GM23338 (cell line): ENCODE measurements around the gene KLKB1. TPM values are rescaled to one million over a fixed set of nuclear protein-coding genes. Genes with fewer than 3 reads are reported as not detected.
A peak's percentile ranks its signal among the peaks of the same experiment; 100 is the strongest.

Experiments
- ATAC-seq: fragments of 200-7000 bp; cut with Tn5 transposase; 3 replicates; pipeline ENCODE4 v1.9.1; 2020
- DNase-seq: peaks from one replicate; pipeline ENCODE4 v3.0.0-alpha.2; 2015; ENCODE audit warnings: low spot score
- H2AFZ ChIP-seq: fragments of 200-600 bp; sonication (generic); 2 replicates; pipeline ENCODE4 v1.8.0; 2016; ENCODE audit warnings: antibody characterized with exemption, mild to moderate bottlenecking, moderate library complexity
- H3F3A ChIP-seq: fragments of 200-600 bp; sonication (generic); replicated peaks from 2 replicates; pipeline ENCODE4 v1.8.0; 2017; ENCODE audit warnings: antibody characterized with exemption, mixed run types, low read depth
- H3K27ac ChIP-seq: fragments of 200-600 bp; sonication (generic); 2 replicates; pipeline ENCODE4 v1.6.1; 2016; ENCODE audit warnings: low read depth
- H3K27me3 ChIP-seq: fragments of 200-600 bp; sonication (generic); 2 replicates; pipeline ENCODE4 v1.8.0; 2016; ENCODE audit warnings: mild to moderate bottlenecking, mixed run types, moderate library complexity; ENCODE audit not compliant: insufficient read depth
- H3K36me3 ChIP-seq: fragments of 200-600 bp; sonication (generic); 2 replicates; pipeline ENCODE4 v1.8.0; 2016; ENCODE audit warnings: mild to moderate bottlenecking; ENCODE audit not compliant: insufficient read depth
- H3K4me1 ChIP-seq: fragments of 200-600 bp; sonication (generic); 2 replicates; pipeline ENCODE4 v1.8.0; 2016; ENCODE audit warnings: mild to moderate bottlenecking, moderate library complexity; ENCODE audit not compliant: insufficient read depth
- H3K4me2 ChIP-seq: fragments of 200-600 bp; sonication (generic); 2 replicates; pipeline ENCODE4 v1.7.1; 2017; ENCODE audit warnings: mixed run types
- H3K4me3 ChIP-seq: fragments of 200-600 bp; sonication (generic); 2 replicates; pipeline ENCODE4 v1.6.1; 2016; ENCODE audit warnings: mixed run types
- H3K79me2 ChIP-seq: fragments of 200-600 bp; sonication (generic); replicated peaks from 2 replicates; pipeline ENCODE4 v1.8.0; 2017; ENCODE audit warnings: mild to moderate bottlenecking; ENCODE audit not compliant: insufficient read depth
- H3K9me2 ChIP-seq: fragments of 200-600 bp; sonication (generic); 2 replicates; pipeline ENCODE4 v1.8.0; 2017; ENCODE audit not compliant: insufficient read depth
- H4K20me1 ChIP-seq: fragments of 200-600 bp; sonication (generic); replicated peaks from 2 replicates; pipeline ENCODE4 v1.8.0; 2017; ENCODE audit warnings: mild to moderate bottlenecking; ENCODE audit not compliant: insufficient read depth
- H3K27ac Mint-ChIP-seq: 2 replicates; pipeline ENCODE4 v1.8.0; 2020; ENCODE audit warnings: inconsistent platforms, mild to moderate bottlenecking, moderate library complexity, mixed read lengths
- H3K27me3 Mint-ChIP-seq: 3 replicates; pipeline ENCODE4 v1.8.0; 2022; ENCODE audit warnings: low read depth, mild to moderate bottlenecking, moderate library complexity, mixed read lengths, inconsistent platforms; ENCODE audit not compliant: insufficient read depth, poor library complexity
- H3K36me3 Mint-ChIP-seq: 3 replicates; pipeline ENCODE4 v1.8.0; 2021; ENCODE audit warnings: low read depth, mild to moderate bottlenecking, inconsistent platforms, moderate library complexity, mixed read lengths
- H3K4me1 Mint-ChIP-seq: 3 replicates; pipeline ENCODE4 v1.8.0; 2020; ENCODE audit warnings: mild to moderate bottlenecking, inconsistent platforms, mixed read lengths
- H3K4me3 Mint-ChIP-seq: 3 replicates; pipeline ENCODE4 v1.8.0; 2021; ENCODE audit warnings: moderate library complexity, mild to moderate bottlenecking, inconsistent platforms, mixed read lengths
- H3K9me3 Mint-ChIP-seq: 3 replicates; pipeline ENCODE4 v1.8.0; 2020; ENCODE audit warnings: moderate library complexity, mild to moderate bottlenecking, inconsistent platforms, mixed read lengths
- CREB1 ChIP-seq: fragments of 250-450 bp; sonication (Bioruptor Pico); IDR thresholded peaks from 2 replicates; pipeline ENCODE4 v1.5.0; 2020; ENCODE audit warnings: low read depth, mild to moderate bottlenecking, moderate library complexity
- EZH2 ChIP-seq: fragments of 200-600 bp; sonication (generic); IDR thresholded peaks from one replicate; pipeline ENCODE4 v1.8.0; 2017; ENCODE audit warnings: antibody characterized with exemption, mild to moderate bottlenecking, low read depth; ENCODE audit not compliant: unreplicated experiment
- JUNB ChIP-seq: IDR thresholded peaks from one replicate; pipeline ENCODE4 v1.6.1; 2016; ENCODE audit warnings: antibody characterized with exemption; ENCODE audit not compliant: unreplicated experiment
- NANOG ChIP-seq: IDR thresholded peaks from 2 replicates; pipeline ENCODE4 v1.6.1; 2016; ENCODE audit warnings: antibody characterized with exemption, borderline replicate concordance
- STAT1 ChIP-seq: IDR thresholded peaks from one replicate; pipeline ENCODE4 v1.6.1; 2016; ENCODE audit warnings: antibody characterized with exemption; ENCODE audit not compliant: unreplicated experiment
- ZNF331 ChIP-seq: fragments of 250-450 bp; sonication (Bioruptor Pico); IDR thresholded peaks from 2 replicates; pipeline ENCODE4 v1.5.0; 2020; ENCODE audit warnings: low read depth, mild to moderate bottlenecking, moderate library complexity
- polyA plus RNA-seq: library from polyadenylated mRNA; unstranded; fragments of >200 nt; fragmentation: Nextera tagmentation; extraction: Ambion mirVana; gene quantifications from 2 replicates; pipeline ENCODE4 v1.2.1, GENCODE V29; 2016
- total RNA-seq: library from RNA; depleted of rRNA; stranded (reverse); fragments of >200 nt; shearing (Covaris generic); gene quantifications from 2 replicates; pipeline ENCODE4 v1.2.3, GENCODE V29; 2014
- TF ChIP-seq, protein P1 (sequence below): IDR thresholded peaks from one replicate; pipeline ENCODE4 v1.6.1; 2018; ENCODE audit warnings: antibody characterized with exemption; ENCODE audit not compliant: unreplicated experiment
- TF ChIP-seq, protein P2 (sequence below): fragments of 250-450 bp; sonication (Bioruptor Pico); IDR thresholded peaks from 2 replicates; pipeline ENCODE4 v1.5.0; 2020; ENCODE audit warnings: mild to moderate bottlenecking, moderate library complexity

KLKB1 gene
- total and polyA plus RNA-seq, 2 experiments from 2014 or later: 8.6 to 10.9 TPM

DNA sequence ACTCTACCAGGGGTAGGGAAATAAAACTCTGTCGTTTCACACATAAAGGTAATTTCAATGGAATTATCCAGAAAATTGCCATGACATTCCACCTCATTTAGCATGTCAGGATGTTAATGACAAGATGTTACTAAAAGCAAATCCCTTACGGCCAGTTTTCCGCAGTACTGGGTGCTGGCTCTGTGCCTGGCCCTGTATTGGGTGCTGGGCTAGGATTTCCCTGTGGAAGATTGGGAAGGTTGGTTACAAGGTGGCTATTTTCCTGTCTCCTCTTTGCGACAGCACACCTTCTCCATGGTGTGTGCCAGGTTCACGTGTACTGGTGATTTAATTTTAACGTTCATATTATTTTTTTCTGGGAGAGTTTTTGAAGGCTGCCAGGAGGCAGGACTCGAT lies 13.1 kb downstream of the KLKB1 start (continued):
- no peak for TF ChIP-seq EZH2
- TF ChIP-seq, protein P1, sequence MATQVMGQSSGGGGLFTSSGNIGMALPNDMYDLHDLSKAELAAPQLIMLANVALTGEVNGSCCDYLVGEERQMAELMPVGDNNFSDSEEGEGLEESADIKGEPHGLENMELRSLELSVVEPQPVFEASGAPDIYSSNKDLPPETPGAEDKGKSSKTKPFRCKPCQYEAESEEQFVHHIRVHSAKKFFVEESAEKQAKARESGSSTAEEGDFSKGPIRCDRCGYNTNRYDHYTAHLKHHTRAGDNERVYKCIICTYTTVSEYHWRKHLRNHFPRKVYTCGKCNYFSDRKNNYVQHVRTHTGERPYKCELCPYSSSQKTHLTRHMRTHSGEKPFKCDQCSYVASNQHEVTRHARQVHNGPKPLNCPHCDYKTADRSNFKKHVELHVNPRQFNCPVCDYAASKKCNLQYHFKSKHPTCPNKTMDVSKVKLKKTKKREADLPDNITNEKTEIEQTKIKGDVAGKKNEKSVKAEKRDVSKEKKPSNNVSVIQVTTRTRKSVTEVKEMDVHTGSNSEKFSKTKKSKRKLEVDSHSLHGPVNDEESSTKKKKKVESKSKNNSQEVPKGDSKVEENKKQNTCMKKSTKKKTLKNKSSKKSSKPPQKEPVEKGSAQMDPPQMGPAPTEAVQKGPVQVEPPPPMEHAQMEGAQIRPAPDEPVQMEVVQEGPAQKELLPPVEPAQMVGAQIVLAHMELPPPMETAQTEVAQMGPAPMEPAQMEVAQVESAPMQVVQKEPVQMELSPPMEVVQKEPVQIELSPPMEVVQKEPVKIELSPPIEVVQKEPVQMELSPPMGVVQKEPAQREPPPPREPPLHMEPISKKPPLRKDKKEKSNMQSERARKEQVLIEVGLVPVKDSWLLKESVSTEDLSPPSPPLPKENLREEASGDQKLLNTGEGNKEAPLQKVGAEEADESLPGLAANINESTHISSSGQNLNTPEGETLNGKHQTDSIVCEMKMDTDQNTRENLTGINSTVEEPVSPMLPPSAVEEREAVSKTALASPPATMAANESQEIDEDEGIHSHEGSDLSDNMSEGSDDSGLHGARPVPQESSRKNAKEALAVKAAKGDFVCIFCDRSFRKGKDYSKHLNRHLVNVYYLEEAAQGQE: no peak
- no peak for TF ChIP-seq NANOG
- no peak for TF ChIP-seq STAT1

DNA sequence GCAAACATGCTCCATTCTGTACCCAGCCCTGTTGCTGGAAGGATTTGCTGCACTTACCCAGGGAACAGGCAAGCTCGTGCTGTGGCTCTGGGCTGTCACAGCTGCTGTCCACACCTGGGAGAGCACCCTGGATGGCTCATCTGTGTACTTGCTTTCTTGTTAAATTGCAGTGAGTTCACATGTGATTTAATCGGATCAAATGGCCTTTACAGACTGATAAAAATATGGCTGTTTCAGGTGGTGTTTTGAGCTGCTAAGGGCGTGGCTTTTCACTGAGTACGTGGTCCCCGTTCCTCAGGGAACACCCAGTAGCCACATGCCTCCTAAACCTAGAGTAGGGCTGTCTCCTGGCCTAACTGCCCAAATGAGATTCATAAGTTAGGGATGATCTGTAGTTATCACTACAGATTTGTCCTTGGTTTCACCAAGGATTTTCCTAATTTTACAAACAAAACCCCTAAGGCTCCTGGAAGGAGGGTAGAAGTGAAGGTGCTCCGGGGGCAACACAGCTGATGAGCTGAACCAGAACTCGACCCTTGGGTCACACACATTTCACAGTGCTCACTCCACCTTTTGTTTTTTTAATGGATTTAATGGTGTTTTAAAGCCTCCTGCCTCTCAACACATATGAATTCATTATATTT lies 13.7 kb downstream of the KLKB1 start:
- Histone ChIP-seq H3K27ac (peak overlapping the region; percentile 94), H3K4me1 (peaks cover 22% of the 10 kb centered on the region), H3K36me3 (no peaks in the 10 kb centered on the region; the same call in 1 of the 2 replicates), H4K20me1 (no peaks in the 10 kb centered on the region), H2AFZ (no peak overlapping the region), H3F3A (peaks cover 17% of the 10 kb centered on the region), H3K27me3 (no peaks in the 10 kb centered on the region), H3K4me3 (0 out of 2 replicates have a peak overlapping the region, but pooled peaks have one; percentile 21), H3K9me2 (no peaks in the 10 kb centered on the region), H3K79me2 (peaks cover 25% of the 10 kb centered on the region), H3K4me2 (peak overlapping the region; percentile 66)
- DNase-seq (peak; percentile 45), ATAC-seq (peak; percentile 75)
- H3K9me3 Mint-ChIP-seq: peaks cover 5% of the 10 kb centered on the region; the same call in 1 of the 3 replicates
- H3K4me3 Mint-ChIP-seq: no peak overlapping the region
- peaks cover 9% of the 10 kb centered on the region for H3K4me1 Mint-ChIP-seq
- H3K27me3 Mint-ChIP-seq: peaks cover 7% of the 10 kb centered on the region
- peaks cover 5% of the 10 kb centered on the region for H3K36me3 Mint-ChIP-seq
- H3K27ac Mint-ChIP-seq: no peak overlapping the region
- TF ChIP-seq ZNF331 (no peak; the same call in 1 of the 2 replicates), JUNB (no peak), CREB1 (no peak), EZH2 (no peak), NANOG (peak; percentile 52; the same call in 1 of the 2 replicates)
- TF ChIP-seq, protein P2, sequence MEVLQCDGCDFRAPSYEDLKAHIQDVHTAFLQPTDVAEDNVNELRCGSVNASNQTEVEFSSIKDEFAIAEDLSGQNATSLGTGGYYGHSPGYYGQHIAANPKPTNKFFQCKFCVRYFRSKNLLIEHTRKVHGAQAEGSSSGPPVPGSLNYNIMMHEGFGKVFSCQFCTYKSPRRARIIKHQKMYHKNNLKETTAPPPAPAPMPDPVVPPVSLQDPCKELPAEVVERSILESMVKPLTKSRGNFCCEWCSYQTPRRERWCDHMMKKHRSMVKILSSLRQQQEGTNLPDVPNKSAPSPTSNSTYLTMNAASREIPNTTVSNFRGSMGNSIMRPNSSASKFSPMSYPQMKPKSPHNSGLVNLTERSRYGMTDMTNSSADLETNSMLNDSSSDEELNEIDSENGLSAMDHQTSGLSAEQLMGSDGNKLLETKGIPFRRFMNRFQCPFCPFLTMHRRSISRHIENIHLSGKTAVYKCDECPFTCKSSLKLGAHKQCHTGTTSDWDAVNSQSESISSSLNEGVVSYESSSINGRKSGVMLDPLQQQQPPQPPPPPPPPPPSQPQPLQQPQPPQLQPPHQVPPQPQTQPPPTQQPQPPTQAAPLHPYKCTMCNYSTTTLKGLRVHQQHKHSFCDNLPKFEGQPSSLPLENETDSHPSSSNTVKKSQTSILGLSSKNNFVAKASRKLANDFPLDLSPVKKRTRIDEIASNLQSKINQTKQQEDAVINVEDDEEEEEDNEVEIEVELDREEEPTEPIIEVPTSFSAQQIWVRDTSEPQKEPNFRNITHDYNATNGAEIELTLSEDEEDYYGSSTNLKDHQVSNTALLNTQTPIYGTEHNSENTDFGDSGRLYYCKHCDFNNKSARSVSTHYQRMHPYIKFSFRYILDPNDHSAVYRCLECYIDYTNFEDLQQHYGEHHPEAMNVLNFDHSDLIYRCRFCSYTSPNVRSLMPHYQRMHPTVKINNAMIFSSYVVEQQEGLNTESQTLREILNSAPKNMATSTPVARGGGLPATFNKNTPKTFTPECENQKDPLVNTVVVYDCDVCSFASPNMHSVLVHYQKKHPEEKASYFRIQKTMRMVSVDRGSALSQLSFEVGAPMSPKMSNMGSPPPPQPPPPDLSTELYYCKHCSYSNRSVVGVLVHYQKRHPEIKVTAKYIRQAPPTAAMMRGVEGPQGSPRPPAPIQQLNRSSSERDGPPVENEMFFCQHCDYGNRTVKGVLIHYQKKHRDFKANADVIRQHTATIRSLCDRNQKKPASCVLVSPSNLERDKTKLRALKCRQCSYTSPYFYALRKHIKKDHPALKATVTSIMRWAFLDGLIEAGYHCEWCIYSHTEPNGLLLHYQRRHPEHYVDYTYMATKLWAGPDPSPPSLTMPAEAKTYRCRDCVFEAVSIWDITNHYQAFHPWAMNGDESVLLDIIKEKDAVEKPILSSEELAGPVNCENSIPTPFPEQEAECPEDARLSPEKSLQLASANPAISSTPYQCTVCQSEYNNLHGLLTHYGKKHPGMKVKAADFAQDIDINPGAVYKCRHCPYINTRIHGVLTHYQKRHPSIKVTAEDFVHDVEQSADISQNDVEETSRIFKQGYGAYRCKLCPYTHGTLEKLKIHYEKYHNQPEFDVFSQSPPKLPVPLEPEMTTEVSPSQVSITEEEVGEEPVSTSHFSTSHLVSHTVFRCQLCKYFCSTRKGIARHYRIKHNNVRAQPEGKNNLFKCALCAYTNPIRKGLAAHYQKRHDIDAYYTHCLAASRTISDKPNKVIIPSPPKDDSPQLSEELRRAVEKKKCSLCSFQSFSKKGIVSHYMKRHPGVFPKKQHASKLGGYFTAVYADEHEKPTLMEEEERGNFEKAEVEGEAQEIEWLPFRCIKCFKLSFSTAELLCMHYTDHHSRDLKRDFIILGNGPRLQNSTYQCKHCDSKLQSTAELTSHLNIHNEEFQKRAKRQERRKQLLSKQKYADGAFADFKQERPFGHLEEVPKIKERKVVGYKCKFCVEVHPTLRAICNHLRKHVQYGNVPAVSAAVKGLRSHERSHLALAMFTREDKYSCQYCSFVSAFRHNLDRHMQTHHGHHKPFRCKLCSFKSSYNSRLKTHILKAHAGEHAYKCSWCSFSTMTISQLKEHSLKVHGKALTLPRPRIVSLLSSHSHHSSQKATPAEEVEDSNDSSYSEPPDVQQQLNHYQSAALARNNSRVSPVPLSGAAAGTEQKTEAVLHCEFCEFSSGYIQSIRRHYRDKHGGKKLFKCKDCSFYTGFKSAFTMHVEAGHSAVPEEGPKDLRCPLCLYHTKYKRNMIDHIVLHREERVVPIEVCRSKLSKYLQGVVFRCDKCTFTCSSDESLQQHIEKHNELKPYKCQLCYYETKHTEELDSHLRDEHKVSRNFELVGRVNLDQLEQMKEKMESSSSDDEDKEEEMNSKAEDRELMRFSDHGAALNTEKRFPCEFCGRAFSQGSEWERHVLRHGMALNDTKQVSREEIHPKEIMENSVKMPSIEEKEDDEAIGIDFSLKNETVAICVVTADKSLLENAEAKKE (CRISPR knock-in tag): no peak
- TF ChIP-seq, protein P1: no peak
